ENCODE measurements around the gene HAO2.

DNA sequence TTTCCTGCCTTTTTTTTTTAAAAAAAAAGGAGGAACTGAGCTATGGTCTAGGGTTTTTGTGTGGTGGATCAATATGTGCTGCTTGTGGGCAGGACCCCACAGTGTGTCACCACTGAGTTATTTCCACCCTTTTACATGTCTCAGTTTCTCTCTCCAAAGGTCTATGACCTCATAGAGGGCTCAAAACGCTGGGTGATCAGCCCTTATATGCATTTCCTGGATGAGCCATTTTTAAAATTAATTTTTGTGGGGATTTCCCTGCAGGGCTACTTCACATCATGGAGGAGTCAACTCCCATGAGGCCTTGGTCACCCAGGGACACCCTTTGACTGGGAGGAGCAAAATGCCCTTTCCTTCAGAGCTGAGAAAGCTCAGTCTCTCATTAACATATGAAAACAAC is 20.7 kb upstream of the HAO2 start:
- TF ChIP-seq, protein P1, sequence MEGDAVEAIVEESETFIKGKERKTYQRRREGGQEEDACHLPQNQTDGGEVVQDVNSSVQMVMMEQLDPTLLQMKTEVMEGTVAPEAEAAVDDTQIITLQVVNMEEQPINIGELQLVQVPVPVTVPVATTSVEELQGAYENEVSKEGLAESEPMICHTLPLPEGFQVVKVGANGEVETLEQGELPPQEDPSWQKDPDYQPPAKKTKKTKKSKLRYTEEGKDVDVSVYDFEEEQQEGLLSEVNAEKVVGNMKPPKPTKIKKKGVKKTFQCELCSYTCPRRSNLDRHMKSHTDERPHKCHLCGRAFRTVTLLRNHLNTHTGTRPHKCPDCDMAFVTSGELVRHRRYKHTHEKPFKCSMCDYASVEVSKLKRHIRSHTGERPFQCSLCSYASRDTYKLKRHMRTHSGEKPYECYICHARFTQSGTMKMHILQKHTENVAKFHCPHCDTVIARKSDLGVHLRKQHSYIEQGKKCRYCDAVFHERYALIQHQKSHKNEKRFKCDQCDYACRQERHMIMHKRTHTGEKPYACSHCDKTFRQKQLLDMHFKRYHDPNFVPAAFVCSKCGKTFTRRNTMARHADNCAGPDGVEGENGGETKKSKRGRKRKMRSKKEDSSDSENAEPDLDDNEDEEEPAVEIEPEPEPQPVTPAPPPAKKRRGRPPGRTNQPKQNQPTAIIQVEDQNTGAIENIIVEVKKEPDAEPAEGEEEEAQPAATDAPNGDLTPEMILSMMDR (IDR thresholded peaks at IDR 0.05; ENCODE audit: insufficient read depth, low read depth, low read length): no peak
- no peak for TF ChIP-seq EZH2 (IDR thresholded peaks at IDR 0.05; ENCODE audit: insufficient read depth, low read length)
